SH-SY5Y (cell line): Measurements from ENCODE around the gene RGS3.

Experiments
- GATA2 ChIP-seq: IDR thresholded peaks from 2 replicates; pipeline ENCODE4 v1.6.1; 2011; ENCODE audit warnings: mild to moderate bottlenecking, low read depth, low read length
- GATA3 ChIP-seq: IDR thresholded peaks from 2 replicates; pipeline ENCODE4 v1.6.1; 2011; ENCODE audit warnings: low read depth, mild to moderate bottlenecking, low read length, moderate library complexity

GRCh38 chr9:113502427-113503034 lies 39.0 kb downstream of the RGS3 start:
- TF ChIP-seq GATA2 (no peak), GATA3 (no peak)
